GM12865 (cell line): ENCODE measurements around the gene SLC25A21.

Experiments used
- DNase-seq: peaks from one replicate; pipeline ENCODE4 v3.0.0; 2010; ENCODE audit warnings: low read depth
- H3K4me3 ChIP-seq: 2 replicates; pipeline ENCODE4 v1.5.1; 2011; ENCODE audit warnings: mild to moderate bottlenecking, low read depth, low read length, control low read depth
- TF ChIP-seq, protein P1 (sequence below): IDR thresholded peaks from 2 replicates; pipeline ENCODE4 v1.5.1; 2011; ENCODE audit warnings: low read length, control low read depth, low read depth, inconsistent platforms; ENCODE audit not compliant: insufficient read depth; ENCODE audit errors: missing control alignments

SLC25A21 gene

DNA sequence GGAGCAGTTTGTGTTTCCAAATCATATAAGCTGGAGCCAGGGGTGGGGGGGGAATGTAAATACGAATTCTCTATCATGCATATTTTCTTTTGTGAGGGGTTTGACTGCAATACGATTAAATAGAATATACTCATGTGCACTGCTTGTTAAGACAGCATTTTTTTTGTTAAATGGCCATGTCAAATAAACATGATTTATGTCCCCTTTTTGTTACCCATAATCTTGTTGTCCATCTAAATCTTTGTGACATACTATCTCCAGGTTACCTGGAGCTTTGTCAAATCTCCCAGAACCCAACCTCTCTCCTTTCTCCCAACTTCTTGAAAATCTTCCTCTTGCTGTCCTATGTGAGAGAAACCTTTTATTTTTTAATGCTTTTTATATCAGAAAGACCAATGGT is 233.1 kb downstream of the SLC25A21 start:
- TF ChIP-seq, protein P1, sequence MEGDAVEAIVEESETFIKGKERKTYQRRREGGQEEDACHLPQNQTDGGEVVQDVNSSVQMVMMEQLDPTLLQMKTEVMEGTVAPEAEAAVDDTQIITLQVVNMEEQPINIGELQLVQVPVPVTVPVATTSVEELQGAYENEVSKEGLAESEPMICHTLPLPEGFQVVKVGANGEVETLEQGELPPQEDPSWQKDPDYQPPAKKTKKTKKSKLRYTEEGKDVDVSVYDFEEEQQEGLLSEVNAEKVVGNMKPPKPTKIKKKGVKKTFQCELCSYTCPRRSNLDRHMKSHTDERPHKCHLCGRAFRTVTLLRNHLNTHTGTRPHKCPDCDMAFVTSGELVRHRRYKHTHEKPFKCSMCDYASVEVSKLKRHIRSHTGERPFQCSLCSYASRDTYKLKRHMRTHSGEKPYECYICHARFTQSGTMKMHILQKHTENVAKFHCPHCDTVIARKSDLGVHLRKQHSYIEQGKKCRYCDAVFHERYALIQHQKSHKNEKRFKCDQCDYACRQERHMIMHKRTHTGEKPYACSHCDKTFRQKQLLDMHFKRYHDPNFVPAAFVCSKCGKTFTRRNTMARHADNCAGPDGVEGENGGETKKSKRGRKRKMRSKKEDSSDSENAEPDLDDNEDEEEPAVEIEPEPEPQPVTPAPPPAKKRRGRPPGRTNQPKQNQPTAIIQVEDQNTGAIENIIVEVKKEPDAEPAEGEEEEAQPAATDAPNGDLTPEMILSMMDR: no peak
- no peak overlapping the region for H3K4me3 ChIP-seq
- no peak for DNase-seq

DNA sequence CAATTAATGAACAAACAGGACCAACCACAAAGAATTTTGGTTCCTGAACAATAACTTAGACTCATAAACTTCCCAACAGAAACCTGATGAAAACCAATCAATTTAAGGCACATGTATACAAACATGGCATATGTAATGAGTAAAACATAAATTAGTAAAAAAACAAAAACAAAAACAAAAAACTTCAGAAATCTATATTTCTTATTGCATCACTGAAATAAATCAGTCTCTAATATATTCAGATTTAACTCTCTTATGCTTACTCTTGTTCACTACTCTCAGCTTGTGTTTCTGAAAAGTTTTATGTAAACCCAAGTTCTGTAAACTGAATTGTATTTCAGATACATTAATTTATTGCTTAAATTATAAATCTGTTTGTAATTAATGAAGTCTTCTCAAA is 233.7 kb downstream of the SLC25A21 start:
- DNase-seq: no peak
- no peak overlapping the region for H3K4me3 ChIP-seq
- TF ChIP-seq, protein P1: no peak

DNA sequence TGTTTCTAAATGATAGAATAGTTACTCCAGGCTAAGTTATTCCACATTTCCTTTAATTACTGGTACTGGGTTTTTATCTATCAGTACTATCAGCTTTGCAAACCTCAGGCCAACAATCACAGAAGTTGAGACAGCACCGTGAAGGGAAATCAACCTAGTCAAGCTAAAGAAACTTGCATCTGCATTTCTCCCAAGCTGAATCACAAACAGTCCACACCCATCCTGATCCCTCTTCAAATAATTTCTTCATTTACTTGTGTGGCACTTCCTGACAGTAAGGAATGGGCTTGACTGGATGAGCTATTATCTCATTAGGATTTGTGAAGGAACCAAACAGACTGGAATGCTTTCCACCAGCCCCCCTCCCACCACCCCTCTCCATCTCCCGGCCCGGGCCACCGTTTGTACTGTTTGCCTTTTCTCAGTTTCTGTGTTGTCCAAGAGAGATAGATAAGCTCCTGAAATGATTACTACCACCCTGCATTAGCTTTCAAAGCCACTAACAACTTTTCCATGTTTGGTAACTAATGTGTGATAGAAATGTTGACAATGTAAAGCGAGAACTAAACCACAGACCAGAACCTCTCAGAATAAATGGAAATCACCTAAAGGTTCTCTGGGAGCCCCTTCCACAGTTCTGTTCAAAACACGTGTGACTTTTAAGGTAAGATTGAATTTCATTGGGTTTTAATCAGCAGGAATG is 236.3 kb downstream of the SLC25A21 start:
- H3K4me3 ChIP-seq: no peak overlapping the region
- no peak for DNase-seq
- TF ChIP-seq, protein P1: no peak

- TF ChIP-seq, protein P1: no peak
- no peak overlapping the region for H3K4me3 ChIP-seq
- DNase-seq: no peak
Measured at GRCh38 chr14:36934304-36934703, 238.1 kb downstream of the SLC25A21 start.

DNA sequence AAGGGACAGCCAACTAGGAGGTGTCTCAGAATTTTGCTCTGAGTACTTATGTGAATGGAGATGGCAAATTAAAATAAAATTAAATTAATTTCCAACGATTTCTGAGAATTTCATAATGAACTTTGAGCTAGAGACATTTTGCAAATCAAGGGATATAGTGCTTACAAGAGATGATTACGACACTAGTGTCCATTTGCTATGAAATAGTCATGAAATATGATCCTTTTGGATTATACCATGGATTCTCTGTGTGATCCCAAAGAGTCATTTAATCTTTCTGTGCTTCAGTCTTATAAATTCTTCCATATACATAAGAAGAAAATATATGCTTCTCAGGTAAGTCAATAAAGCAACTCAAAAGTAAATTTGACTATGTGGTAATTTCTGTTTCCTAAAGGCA is 240.6 kb downstream of the SLC25A21 start:
- no peak for DNase-seq
- TF ChIP-seq, protein P1: no peak
- H3K4me3 ChIP-seq: no peak overlapping the region

GRCh38 chr14:36928432-36928831 is 244.0 kb downstream of the SLC25A21 start:
- no peak for DNase-seq
- TF ChIP-seq, protein P1: no peak
- no peak overlapping the region for H3K4me3 ChIP-seq

DNA sequence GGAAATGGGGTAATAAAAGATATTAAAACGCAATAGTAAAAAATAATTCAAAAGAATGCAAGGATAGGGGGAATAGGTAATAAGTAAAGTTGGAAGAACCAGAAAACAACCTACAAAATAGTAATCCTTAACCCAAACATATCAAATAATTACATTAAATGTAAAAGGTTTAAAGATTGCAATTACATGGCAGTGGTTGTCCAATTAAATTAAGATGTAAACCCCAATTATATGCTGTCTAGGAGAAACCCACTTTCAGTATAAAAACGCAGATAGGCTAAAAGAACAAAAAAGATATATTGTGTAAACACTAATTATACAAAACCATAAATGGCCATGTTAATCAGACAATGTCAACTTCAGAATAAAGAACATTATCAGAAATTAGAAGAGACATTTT is 247.3 kb downstream of the SLC25A21 start:
- TF ChIP-seq, protein P1: no peak
- no peak overlapping the region for H3K4me3 ChIP-seq
- no peak for DNase-seq
